Gastroesophageal sphincter (tissue), 4 donors: ENCODE measurements around the gene SLC49A3. TPM values are rescaled to one million over a fixed set of nuclear protein-coding genes. Genes with fewer than 3 reads are reported as not detected.

Source experiments
- ATAC-seq: fragments of 150-250 bp; one replicate; pipeline ENCODE4 v1.9.1; 2016; ENCODE audit warnings: mild to moderate bottlenecking, moderate library complexity
- H3K27ac ChIP-seq, 4 donors: fragments of 200-600 bp; sonication (generic) in 3 of 4; 1 replicate in 3 of 4; 2 replicates in 1 of 4; pipeline ENCODE4 v1.5.1; 2016 to 2019
- H3K27me3 ChIP-seq: fragments of 200-600 bp; sonication (generic); one replicate; pipeline ENCODE4 v1.5.1; 2019
- H3K36me3 ChIP-seq, 2 donors: fragments of 200-600 bp; sonication (generic); one replicate each; pipeline ENCODE4 v1.5.1; 2019; ENCODE audit warnings: control low read depth in 1 of 2
- H3K4me1 ChIP-seq, 3 donors: fragments of 200-600 bp; sonication (generic); 1 replicate in 2 of 3; 2 replicates in 1 of 3; pipeline ENCODE4 v1.5.1; 2016 to 2019; ENCODE audit warnings: control low read depth in 2 of 3
- H3K4me3 ChIP-seq, 2 donors: fragments of 200-600 bp; sonication (generic); one replicate each; pipeline ENCODE4 v1.5.1; 2019; ENCODE audit warnings: mild to moderate bottlenecking in 1 of 2, moderate library complexity in 1 of 2
- H3K9me3 ChIP-seq, 3 donors: fragments of 200-600 bp; sonication (generic); one replicate each; pipeline ENCODE4 v1.5.1; 2017 to 2019; ENCODE audit warnings: control low read depth in 2 of 3
- CTCF ChIP-seq, 4 experiments: fragments of 200-600 bp in 2 of 4; fragments of 450-650 bp in 2 of 4; sonication (generic) in 1 of 4; IDR thresholded peaks; one replicate each; pipeline ENCODE4 v1.5.1; 2017 to 2019; ENCODE audit warnings: antibody characterized with exemption in 4 of 4, mild to moderate bottlenecking in 2 of 4, moderate library complexity in 2 of 4
- EP300 ChIP-seq: sonication (generic); formaldehyde crosslinking; IDR thresholded peaks from one replicate; pipeline ENCODE4 v1.6.1; 2017; ENCODE audit warnings: antibody characterized with exemption, mild to moderate bottlenecking
- POLR2A ChIP-seq, 2 donors: fragments of 450-650 bp; IDR thresholded peaks; one replicate each; pipeline ENCODE4 v1.6.1; 2017; ENCODE audit warnings: antibody characterized with exemption in 2 of 2, mild to moderate bottlenecking in 2 of 2, moderate library complexity in 1 of 2
- POLR2AphosphoS5 ChIP-seq: sonication (generic); formaldehyde crosslinking; IDR thresholded peaks from one replicate; pipeline ENCODE4 v1.6.1; 2017; ENCODE audit warnings: antibody characterized with exemption
- WGBS, 2 donors: methylation state at CpG; one replicate each; pipeline ENCODE4 v1.1.5; 2018; ENCODE audit warnings: low coverage in 1 of 2; 5-methylcytosine and 5-hydroxymethylcytosine counted together
- total RNA-seq, 4 donors: library from RNA; depleted of rRNA; stranded (reverse); fragments of >200 nt; gene quantifications; one replicate each; pipeline ENCODE4 v1.1.0, GENCODE V29; 2016

SLC49A3 gene
- total RNA-seq, 4 donors from 2014 or later = 5.2 to 8.7 (median 7.8) TPM

GRCh38 chr4:651884-652642, 36.9 kb downstream of the SLC49A3 start:
- 50 to 75% methylated on average over 13 to 17 of the region's 24 CpGs for WGBS, 2 donors
- H3K36me3 ChIP-seq = no peaks in the 10 kb centered on the region
- peaks cover 88% of the 10 kb centered on the region for H3K27me3 ChIP-seq
- H3K27ac ChIP-seq = no peak overlapping the region
- TF ChIP-seq EP300 (no peak), POLR2A (IDR thresholded peaks at IDR 0.05) (no peak), POLR2AphosphoS5 (no peak), CTCF (IDR thresholded peaks at IDR 0.05) (no peak)
- H3K4me3 ChIP-seq = no peak overlapping the region
- H3K9me3 ChIP-seq = no peaks in the 10 kb centered on the region
- ATAC-seq = no peak
- no peaks in the 10 kb centered on the region for H3K4me1 ChIP-seq

DNA sequence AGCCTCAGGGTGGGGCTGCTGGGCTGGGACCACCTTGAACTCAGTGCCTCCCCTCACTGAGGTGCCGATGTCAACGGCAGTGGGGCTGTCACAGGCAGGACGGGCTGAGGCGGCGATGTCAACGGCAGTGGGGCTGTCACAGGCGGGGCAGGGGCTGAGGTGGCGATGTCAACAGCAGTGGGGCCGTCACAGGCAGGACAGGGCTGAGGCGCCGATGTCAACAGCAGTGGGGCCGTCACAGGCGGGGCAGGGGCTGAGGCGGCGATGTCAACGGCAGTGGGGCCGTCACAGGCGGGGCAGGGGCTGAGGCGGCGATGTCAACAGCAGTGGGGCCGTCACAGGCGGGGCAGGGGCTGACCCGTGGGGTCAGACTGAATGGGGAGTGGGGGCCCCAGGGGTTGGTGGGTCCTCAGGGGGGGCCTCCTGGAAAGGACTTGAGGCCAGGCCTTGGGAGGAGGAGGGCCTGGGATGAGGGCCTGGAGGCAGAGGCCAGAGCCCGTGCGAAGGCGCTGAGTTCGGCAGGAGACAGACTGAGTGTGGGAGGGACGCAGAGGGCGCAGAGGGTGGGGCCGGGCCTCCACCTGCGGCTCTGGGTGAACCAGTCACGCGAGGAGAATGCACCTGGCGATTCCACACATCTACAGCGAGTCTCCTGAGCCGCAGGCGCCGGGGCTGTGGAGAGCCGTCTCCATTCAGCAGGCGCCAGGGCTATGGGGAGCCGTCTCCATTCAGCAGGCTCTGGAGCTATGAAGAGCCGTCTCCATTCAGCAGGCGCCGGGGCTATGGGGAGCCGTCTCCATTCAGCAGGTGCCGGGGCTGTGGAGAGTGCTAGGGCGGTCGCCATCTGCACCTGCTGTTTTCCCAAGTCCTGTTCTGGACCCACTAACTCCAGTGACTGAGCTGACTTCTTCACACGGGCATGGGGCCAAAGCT, 37.7 kb downstream of the SLC49A3 start:
- no peak for TF ChIP-seq POLR2A (IDR thresholded peaks at IDR 0.05)
- no peak for TF ChIP-seq EP300
- no peak for TF ChIP-seq POLR2AphosphoS5
- TF ChIP-seq CTCF (IDR thresholded peaks at IDR 0.05) = no peak
- ATAC-seq = no peak
- H3K27ac ChIP-seq = no peak overlapping the region
- H3K4me1 ChIP-seq = no peaks in the 10 kb centered on the region
- no peak overlapping the region for H3K4me3 ChIP-seq
- H3K9me3 ChIP-seq = no peaks in the 10 kb centered on the region
- peaks cover 89% of the 10 kb centered on the region for H3K27me3 ChIP-seq
- 26 to 43% methylated on average over 8 to 11 of the region's 49 CpGs for WGBS, 2 donors
- H3K36me3 ChIP-seq = no peaks in the 10 kb centered on the region

- no peak for TF ChIP-seq EP300
- no peak for TF ChIP-seq CTCF (IDR thresholded peaks at IDR 0.05)
- no peak for TF ChIP-seq POLR2AphosphoS5
- no peak for TF ChIP-seq POLR2A (IDR thresholded peaks at IDR 0.05)
- Histone ChIP-seq H3K4me1 (no peaks in the 10 kb centered on the region), H3K9me3 (no peaks in the 10 kb centered on the region), H3K4me3 (no peak overlapping the region), H3K27ac (no peak overlapping the region), H3K27me3 (peaks cover 84% of the 10 kb centered on the region), H3K36me3 (no peaks in the 10 kb centered on the region)
- WGBS, 2 donors = 7 to 62% methylated on average over 2 to 14 of the region's 18 CpGs
- ATAC-seq = no peak
These were observed 38.5 kb downstream of the SLC49A3 start for GRCh38 chr4:650461-650860.

DNA sequence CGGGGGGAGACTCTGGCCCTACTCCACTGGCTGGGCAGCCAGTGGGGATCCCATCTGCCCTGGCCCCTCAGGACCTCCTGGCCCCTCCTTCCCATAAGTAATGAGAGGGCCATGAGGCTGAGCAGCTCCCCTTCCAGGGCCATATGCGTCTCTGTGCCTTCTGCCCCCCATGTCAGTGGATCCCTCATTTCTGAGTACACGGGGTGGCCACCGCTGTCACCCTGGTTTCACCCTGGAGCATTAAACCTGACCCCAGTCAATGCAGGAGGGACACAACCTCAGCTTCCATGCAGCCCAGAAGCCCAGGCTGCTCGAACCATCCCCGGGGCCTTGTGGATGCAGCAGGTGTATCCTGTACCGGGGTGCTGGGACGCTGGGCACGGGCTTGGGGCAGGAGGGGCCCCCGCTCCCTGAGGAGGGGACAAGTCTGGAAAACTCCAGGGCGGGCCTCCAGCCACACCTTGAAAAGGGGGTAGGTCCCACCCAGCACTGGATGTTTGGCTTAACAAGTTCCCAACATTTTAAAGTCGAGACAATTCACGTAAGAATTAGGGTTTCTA, 39.1 kb downstream of the SLC49A3 start:
- Histone ChIP-seq H3K27ac (no peak overlapping the region), H3K4me3 (no peak overlapping the region), H3K27me3 (peaks cover 78% of the 10 kb centered on the region), H3K4me1 (no peaks in the 10 kb centered on the region), H3K9me3 (no peaks in the 10 kb centered on the region), H3K36me3 (no peaks in the 10 kb centered on the region)
- WGBS, 2 donors = 74 to 80% methylated on average over 1 to 3 of the region's 13 CpGs
- no peak for ATAC-seq
- no peak for TF ChIP-seq POLR2A (IDR thresholded peaks at IDR 0.05)
- no peak for TF ChIP-seq EP300
- TF ChIP-seq CTCF (IDR thresholded peaks at IDR 0.05) = no peak
- TF ChIP-seq POLR2AphosphoS5 = no peak
